ENCODE results near the gene PRRG3.
"Not testable (repeated sequence)": the region's sequence is repeated elsewhere in the genome, so short reads cannot be mapped to it uniquely, and the experiment has no call there.

Gene PRRG3

GRCh38 chrX:151694661-151695582 is at the start of gene PRRG3:
TSS of gene PRRG3 (plus strand) at chrX:151695458. CDS start at chrX:151698815, 3,357 bp downstream.
- DNase-seq = no peak

GRCh38 chrX:151675121-151675746 is 20.0 kb upstream of the PRRG3 start:
- no peak for DNase-seq

- DNase-seq = no peak
These were observed 19.1 kb upstream of the PRRG3 start for GRCh38 chrX:151676196-151676595.

GRCh38 chrX:151679798-151680402 is 15.4 kb upstream of the PRRG3 start:
- DNase-seq = no peak

DNA sequence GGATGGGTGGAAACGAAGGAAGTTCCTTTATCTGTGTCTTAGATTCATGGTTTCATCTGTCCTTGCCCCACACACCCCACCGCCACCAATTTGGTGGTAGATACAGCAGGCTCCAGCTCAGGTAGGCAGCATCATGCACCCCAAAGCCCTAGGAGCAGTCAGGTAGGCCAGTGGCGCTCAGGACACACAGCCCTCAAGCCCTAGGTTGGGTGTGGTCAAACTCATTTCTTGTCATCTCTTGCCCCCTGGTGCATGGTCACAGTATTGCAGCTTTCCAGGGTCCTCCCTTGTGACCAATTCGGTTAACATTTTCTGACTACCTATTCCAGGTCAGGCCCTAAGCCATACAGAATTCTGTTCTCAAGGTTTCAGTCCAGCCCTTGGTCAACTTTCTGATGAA is 14.5 kb upstream of the PRRG3 start:
- peak; percentile 63 to 74 for DNase-seq

DNA sequence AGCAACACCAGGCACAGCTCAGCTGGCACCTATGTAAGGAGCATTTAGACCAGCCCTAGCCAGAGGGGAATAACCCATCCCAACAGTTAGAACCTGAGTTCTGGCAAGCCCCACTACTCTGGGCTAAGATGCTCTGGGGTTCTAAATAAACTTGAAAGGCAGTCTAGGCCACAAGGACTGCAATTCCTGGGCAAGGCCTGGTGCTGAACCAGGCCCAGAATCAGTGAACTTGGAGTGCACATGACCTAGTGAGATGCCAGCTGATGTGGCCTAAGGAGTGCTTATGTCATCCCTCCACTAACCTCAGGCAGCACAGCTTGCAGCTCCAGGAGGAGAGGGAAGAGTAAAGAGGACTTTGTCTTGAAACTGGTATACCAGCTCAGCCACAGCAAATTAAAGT is 7.6 kb upstream of the PRRG3 start:
- no peak for DNase-seq

GRCh38 chrX:151688695-151689094 is 6.6 kb upstream of the PRRG3 start:
- no peak for DNase-seq

- DNase-seq = no peak
These were observed 2.4 kb upstream of the PRRG3 start for GRCh38 chrX:151692825-151693224.

GRCh38 chrX:151694121-151694520 is 1.1 kb upstream of the PRRG3 start:
- DNase-seq = no peak

GRCh38 chrX:151695583-151696340 is 504 bp downstream of the PRRG3 start:
- no peak for DNase-seq

DNA sequence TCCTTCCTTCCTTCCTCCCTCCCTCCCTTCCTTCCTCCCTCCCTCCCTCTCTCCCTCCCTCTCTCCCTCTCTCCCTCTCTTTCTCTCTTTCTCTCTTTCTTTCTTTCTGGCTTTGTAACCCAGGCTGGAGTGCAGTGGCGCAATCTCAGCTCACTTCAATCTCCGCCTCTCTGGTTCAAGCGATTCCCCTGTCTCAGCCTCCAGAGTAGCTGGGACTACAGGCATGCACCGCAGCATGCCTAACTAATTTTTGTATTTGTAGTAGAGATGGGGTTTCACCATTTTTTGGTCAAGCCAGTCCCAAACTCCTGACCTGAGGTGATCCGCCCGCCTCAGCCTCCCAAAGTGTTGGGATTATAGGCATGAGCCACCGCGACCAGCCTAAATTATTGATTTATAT is 1.8 kb downstream of the PRRG3 start:
- not testable (repeated sequence) for DNase-seq

DNA sequence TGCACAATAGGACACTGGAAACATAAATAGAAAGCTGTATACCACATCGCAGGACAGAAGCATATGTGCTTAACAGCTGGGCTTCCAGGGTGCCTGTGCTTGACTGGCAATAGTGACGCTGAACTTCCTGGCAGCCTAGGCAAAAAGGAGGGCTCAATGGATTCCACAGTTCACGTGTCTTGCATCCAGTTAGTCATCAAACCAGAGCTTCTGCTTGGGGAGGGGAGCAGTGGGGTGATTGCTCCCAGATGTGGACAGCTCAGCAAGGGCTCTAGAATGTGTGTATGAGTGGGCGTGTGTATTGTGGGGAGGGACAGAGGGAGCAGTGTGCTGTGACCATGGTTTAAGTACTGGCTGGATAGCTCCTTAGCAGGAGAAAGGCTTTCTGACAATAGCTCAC is 2.3 kb downstream of the PRRG3 start:
- no peak for DNase-seq

DNA sequence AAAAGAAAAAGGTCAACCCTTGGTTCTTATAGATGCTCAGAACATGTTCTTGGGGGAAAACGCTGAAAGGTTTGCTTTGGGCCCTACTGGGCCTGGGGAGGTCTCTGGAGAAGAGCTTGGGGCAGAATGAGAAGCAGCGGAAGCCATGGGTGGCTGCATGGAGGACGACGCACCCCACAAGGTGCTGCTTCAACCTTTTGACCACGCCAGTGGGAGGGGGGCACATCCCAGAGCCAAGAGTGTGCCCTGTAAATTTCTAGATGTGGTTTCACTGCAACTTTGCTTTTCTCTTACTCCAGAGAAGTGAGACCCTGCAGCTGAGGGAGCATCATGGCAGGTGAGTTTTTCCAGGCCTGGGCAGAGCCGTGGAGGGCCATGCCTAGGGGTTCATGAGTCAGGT is 3.2 kb downstream of the PRRG3 start:
- no peak for DNase-seq

GRCh38 chrX:151699746-151700145 is 4.5 kb downstream of the PRRG3 start:
- no peak for DNase-seq

- no peak for DNase-seq
These were observed 5.3 kb downstream of the PRRG3 start for GRCh38 chrX:151700581-151700980.

DNA sequence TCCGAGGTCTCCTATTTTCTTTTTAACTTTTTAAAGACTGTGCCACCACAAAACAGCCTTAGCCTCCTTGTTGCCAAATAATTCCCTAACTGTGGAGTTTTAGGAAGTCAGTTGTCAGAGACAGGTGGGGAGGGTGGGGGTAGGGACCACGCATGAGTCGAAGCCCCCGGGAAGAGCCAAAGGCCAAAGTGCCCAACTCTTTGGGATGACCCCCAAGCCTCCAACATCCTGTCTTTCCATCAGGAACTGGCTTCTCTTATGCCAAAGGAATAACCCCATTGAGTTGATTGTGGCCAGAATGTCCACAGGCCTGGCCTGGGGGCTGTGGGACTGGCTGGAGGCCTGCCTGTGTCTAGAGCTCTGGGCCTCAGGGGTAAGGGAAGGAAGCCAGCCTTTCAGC is 5.8 kb downstream of the PRRG3 start:
- no peak for DNase-seq

GRCh38 chrX:151701531-151701930 is 6.3 kb downstream of the PRRG3 start:
- DNase-seq = no peak

DNA sequence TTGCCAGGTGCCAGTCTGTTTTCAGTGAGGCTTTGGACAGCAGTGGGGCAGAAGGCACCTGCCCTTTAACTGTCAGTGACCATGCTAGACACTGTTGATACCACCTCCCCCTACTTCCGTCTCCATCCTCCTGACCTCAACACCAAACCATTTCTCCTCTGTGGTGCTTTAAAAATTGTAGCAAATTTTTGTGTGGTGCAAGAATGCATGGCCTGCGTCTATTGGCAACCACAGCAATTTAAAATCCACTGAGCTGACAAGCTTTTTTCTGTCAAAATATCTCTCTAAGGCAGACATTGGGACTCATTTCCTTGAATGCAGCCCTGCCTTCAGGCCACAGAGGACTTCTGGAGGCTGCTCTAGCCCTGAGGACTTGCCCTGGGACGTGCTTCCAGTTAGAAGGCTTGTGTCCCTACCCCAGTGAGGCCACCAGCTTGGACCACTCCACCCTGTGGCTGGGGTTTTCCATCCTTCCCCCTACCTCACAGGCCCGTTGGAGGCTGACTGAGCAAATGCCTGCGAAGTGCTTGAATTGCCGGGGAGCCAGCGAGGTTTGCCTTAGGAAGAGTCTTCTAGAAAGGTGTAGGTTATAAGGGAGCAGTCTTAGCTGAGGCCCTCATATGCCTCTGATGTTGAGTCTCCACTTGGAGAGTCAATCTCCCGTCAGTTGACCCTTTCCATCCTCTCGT is 6.9 kb downstream of the PRRG3 start:
- DNase-seq = no peak

GRCh38 chrX:151702741-151703340 is 7.6 kb downstream of the PRRG3 start:
- DNase-seq = no peak

DNA sequence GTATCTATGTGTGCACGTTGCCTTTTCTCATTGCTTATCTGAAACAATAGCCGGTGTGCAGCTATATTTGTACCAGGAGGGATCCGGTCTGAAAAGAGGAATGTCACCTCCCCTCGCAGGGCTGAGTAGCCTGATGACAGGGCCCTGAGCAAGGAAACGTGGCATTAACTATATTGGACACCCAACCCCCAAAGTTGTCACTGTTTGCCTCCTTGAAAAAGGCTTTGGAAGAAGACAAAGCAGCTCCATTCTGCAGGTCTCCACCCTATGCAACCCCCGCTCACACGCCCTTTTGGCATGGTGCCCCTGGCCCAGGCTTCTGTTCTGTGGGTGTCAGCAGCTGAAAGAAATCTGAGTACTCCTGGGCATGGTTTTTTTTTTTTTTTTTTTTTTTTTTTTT is 8.2 kb downstream of the PRRG3 start:
- no peak for DNase-seq

DNA sequence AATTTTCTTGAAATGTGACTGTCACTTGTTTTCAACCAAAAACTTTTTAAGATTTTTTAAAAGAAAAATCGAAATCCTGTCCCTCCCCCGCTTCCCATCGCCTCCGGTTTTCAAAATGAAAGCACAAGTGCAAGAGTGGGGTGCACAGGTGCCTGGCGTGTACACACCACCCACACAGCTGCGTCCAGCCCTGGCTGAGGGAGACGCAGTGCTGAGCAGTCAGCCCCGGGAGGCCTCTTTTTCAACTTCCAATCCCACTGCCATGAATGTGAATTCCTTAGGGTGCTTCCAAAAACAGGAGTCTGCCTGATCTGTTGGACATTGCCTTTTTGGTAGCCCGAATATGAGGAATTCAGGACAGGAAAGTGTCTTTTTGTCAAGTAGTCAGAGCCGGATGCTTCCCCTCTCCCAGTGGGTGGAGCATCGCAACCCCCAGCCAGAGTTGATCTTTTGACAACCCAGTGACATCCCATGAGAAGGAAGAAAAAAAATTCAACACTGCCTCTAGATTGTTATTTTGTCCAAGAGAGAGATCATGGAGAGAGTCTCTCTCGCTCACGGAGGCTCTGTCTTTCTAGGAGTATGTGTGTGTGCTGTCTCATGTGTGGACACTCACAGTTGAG is 8.9 kb downstream of the PRRG3 start:
- no peak for DNase-seq

DNA sequence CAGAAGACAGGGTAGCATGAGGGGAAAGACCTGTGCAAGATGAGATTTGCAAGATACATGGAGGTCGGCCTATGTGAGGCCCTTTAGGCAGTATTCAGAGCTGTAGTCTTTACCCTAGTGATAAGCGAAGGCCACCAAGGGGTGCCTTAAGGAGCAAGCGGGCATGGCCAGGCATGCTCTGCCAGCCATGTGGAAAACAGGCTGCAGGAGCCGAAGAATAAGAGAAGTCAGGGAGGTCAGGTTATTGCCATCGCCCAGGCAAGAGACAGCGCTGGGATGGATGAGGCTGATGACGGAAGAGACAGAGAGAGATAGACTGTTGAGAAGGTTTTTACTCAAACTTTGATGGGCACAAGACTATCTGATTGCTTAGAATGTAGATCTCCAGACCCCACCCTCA is 13.6 kb downstream of the PRRG3 start:
- DNase-seq = no peak

Measured in stimulated activated CD4-positive, alpha-beta T cell treated with anti-CD3 and anti-CD28 coated beads, Interleukin-2, amount 100 ng/mL, for 48 hours (primary cell).